HCT116 (cell line): ENCODE data around the gene COTL1. TPM values are rescaled to one million over a fixed set of nuclear protein-coding genes. Genes with fewer than 3 reads are reported as not detected.

ENCODE experiments used
- ATAC-seq: fragments of 200-7000 bp; cut with Tn5 transposase; 2 replicates; pipeline ENCODE4 v1.9.1; 2020; ENCODE audit warnings: mild to moderate bottlenecking, moderate library complexity
- BruUV-seq: library from RNA; stranded (reverse); fragments of 400-500 nt; replicated peaks from 2 replicates; lab custom pipeline; 2021; lab: Mats Ljungman, UMichigan
- CTCF ChIA-PET: fragments of 300-600 bp; sonication (Branson Sonifier 250); formaldehyde crosslinking; loops from one replicate; lab custom pipeline; 2021; ENCODE audit warnings: antibody characterized with exemption; lab: Charles Lee
- POLR2A ChIA-PET: fragments of 300-600, 350-600 bp; sonication (Branson Sonifier 250); formaldehyde crosslinking; loops from one replicate; lab custom pipeline; 2021; ENCODE audit warnings: antibody characterized with exemption; lab: Charles Lee
- RAD21 ChIA-PET, 2 experiments: fragments of 300-600 bp; sonication (Branson Sonifier 250); formaldehyde crosslinking; loops; one replicate each; lab custom pipeline; 2023; ENCODE audit warnings: low total read pairs in 2 of 2; ENCODE audit not compliant: uncharacterized antibody in 2 of 2, unreplicated experiment in 2 of 2, low non-redundant PET in 1 of 2; lab: Charles Lee
- DNase-seq: peaks from one replicate; pipeline ENCODE4 v3.0.0-alpha.2; 2010; ENCODE audit warnings: low read depth, low spot score
- H2AFZ ChIP-seq: fragments of 200-600 bp; shearing (Covaris generic), sonication (generic); 2 replicates; pipeline ENCODE4 v1.6.1; 2017; ENCODE audit warnings: low read depth, mixed run types, mixed read lengths, antibody characterized with exemption, low read length; ENCODE audit not compliant: poor library complexity, severe bottlenecking
- H3K27ac ChIP-seq: 2 replicates; pipeline ENCODE4 v1.5.1; 2012; ENCODE audit warnings: low read depth, low read length
- H3K27me3 ChIP-seq: fragments of 200-600 bp; sonication (generic); 2 replicates; pipeline ENCODE4 v1.6.1; 2016; ENCODE audit warnings: mixed run types, low read length, mixed read lengths; ENCODE audit not compliant: insufficient read depth
- H3K36me3 ChIP-seq, 2 experiments: fragments of 200-500 bp in 1 of 2; fragments of 200-600 bp in 1 of 2; sonication (Bioruptor generic) in 1 of 2; sonication (generic) in 1 of 2; 2 replicates each; pipeline versions ENCODE4 v1.5.1 to v1.6.1; 2014 to 2016; ENCODE audit warnings: low read length in 2 of 2, inconsistent platforms in 1 of 2, mixed read lengths in 1 of 2, mixed run types in 1 of 2; ENCODE audit not compliant: insufficient read depth in 2 of 2, control insufficient read depth in 1 of 2
- H3K4me1 ChIP-seq, 2 experiments: fragments of 200-600 bp in 1 of 2; sonication (generic) in 1 of 2; 2 replicates each; pipeline versions ENCODE4 v1.5.1 to v1.6.1; 2012 to 2017; ENCODE audit warnings: low read length in 2 of 2, inconsistent platforms in 1 of 2, mild to moderate bottlenecking in 1 of 2, mixed read lengths in 1 of 2, mixed run types in 1 of 2, moderate library complexity in 1 of 2; ENCODE audit not compliant: insufficient read depth in 2 of 2, control insufficient read depth in 1 of 2
- H3K4me2 ChIP-seq: fragments of 200-600 bp; sonication (generic); 2 replicates; pipeline ENCODE4 v1.6.1; 2017; ENCODE audit warnings: mixed run types, low read length, mixed read lengths
- H3K4me3 ChIP-seq, 2 experiments: fragments of 200-600 bp in 1 of 2; sonication (generic) in 1 of 2; replicated peaks in 1 of 2; 2 replicates each; pipeline ENCODE4 v1.5.1; 2011 to 2016; ENCODE audit warnings: low read length in 2 of 2, control low read depth in 1 of 2, low read depth in 1 of 2, mild to moderate bottlenecking in 1 of 2, mixed read lengths in 1 of 2, mixed run types in 1 of 2
- H3K79me2 ChIP-seq: fragments of 200-600 bp; sonication (generic); 2 replicates; pipeline ENCODE4 v1.6.1; 2017; ENCODE audit warnings: mild to moderate bottlenecking, mixed run types, low read length, moderate library complexity, mixed read lengths; ENCODE audit not compliant: insufficient read depth
- H3K9ac ChIP-seq: fragments of 200-600 bp; sonication (generic); 2 replicates; pipeline ENCODE4 v1.6.1; 2016; ENCODE audit warnings: low read length, mixed read lengths
- H3K9me2 ChIP-seq: fragments of 200-600 bp; sonication (generic), shearing (Covaris generic); 2 replicates; pipeline ENCODE4 v1.6.1; 2017; ENCODE audit warnings: mixed run types, mild to moderate bottlenecking, moderate library complexity; ENCODE audit not compliant: insufficient read depth
- H3K9me3 ChIP-seq, 2 experiments: fragments of 200-500 bp in 1 of 2; fragments of 200-600 bp in 1 of 2; sonication (Bioruptor generic) in 1 of 2; sonication (generic) in 1 of 2; 2 replicates each; pipeline ENCODE4 v1.6.1; 2014 to 2017; ENCODE audit warnings: low read length in 2 of 2, mixed read lengths in 2 of 2, inconsistent platforms in 1 of 2, low read depth in 1 of 2, mild to moderate bottlenecking in 1 of 2, mixed run types in 1 of 2, moderate library complexity in 1 of 2; ENCODE audit not compliant: control insufficient read depth in 1 of 2, insufficient read depth in 1 of 2
- H4K20me1 ChIP-seq: fragments of 200-600 bp; sonication (generic), shearing (Covaris generic); 2 replicates; pipeline ENCODE4 v1.6.1; 2017; ENCODE audit warnings: mixed run types, mild to moderate bottlenecking, moderate library complexity; ENCODE audit not compliant: insufficient read depth
- CBX3 ChIP-seq: IDR thresholded peaks from 2 replicates; pipeline ENCODE4 v1.6.1; 2012; ENCODE audit warnings: low read depth
- EGR1 ChIP-seq: IDR thresholded peaks from 2 replicates; pipeline ENCODE4 v1.6.1; 2012; ENCODE audit warnings: low read depth
- EZH2 ChIP-seq: fragments of 200-600 bp; sonication (generic); IDR thresholded peaks from 2 replicates; pipeline ENCODE4 v1.6.1; 2017; ENCODE audit warnings: antibody characterized with exemption, mixed run types
- EZH2phosphoT487 ChIP-seq: fragments of 200-600 bp; IDR thresholded peaks from 2 replicates; pipeline ENCODE4 v1.6.1; 2018; ENCODE audit warnings: antibody characterized with exemption, borderline replicate concordance
- FOSL1 ChIP-seq: IDR thresholded peaks from 2 replicates; pipeline ENCODE4 v1.6.1; 2012; ENCODE audit warnings: low read depth
- JUND ChIP-seq: IDR thresholded peaks from 2 replicates; pipeline ENCODE4 v1.6.1; 2012
- SP1 ChIP-seq: IDR thresholded peaks from 2 replicates; pipeline ENCODE4 v1.6.1; 2012; ENCODE audit warnings: low read depth
- SRF ChIP-seq: IDR thresholded peaks from 2 replicates; pipeline ENCODE4 v1.6.1; 2012; ENCODE audit warnings: low read depth
- TCF7L2 ChIP-seq: IDR thresholded peaks from 2 replicates; pipeline ENCODE4 v1.7.0; 2011; ENCODE audit warnings: borderline replicate concordance, inconsistent platforms; ENCODE audit not compliant: insufficient read depth, insufficient read length; ENCODE audit errors: extremely low read depth
- YY1 ChIP-seq: IDR thresholded peaks from 2 replicates; pipeline ENCODE4 v1.6.1; 2011; ENCODE audit warnings: low read length, low read depth, moderate library complexity, mild to moderate bottlenecking; ENCODE audit not compliant: insufficient replicate concordance; ENCODE audit errors: extremely low read depth
- ZNF274 ChIP-seq: fragments of 200-500 bp; sonication (Bioruptor generic); IDR thresholded peaks from 2 replicates; pipeline ENCODE4 v1.6.1; 2014; ENCODE audit warnings: mild to moderate bottlenecking, low read depth, low read length, inconsistent platforms
- intact Hi-C: fragments of 100-400 bp; cut with micrococcal nuclease; formaldehyde crosslinking; loops from 2 replicates; pipeline ENCODE4 v1.10.0; 2022
- total RNA-seq: library from RNA; stranded (reverse); gene quantifications from one replicate; pipeline ENCODE4 v1.2.1, GENCODE V29; 2021; ENCODE audit not compliant: unreplicated experiment
- TF ChIP-seq, protein P1 (sequence below), 3 experiments: fragments of 200-600 bp in 1 of 3; sonication (generic) in 1 of 3; IDR thresholded peaks in 2 of 3; conservative IDR thresholded peaks in 1 of 3; 2 replicates each; pipeline ENCODE4 v1.5.1; 2012 to 2017; ENCODE audit warnings: low read depth in 2 of 3, low read length in 2 of 3, antibody characterized with exemption in 1 of 3, borderline replicate concordance in 1 of 3, control low read depth in 1 of 3, mild to moderate bottlenecking in 1 of 3, mixed read lengths in 1 of 3, mixed run types in 1 of 3, moderate library complexity in 1 of 3; ENCODE audit not compliant: insufficient read depth in 1 of 3
- TF ChIP-seq, protein P2 (sequence below): IDR thresholded peaks from 2 replicates; pipeline ENCODE4 v1.6.1; 2012
- TF ChIP-seq, protein P3 (sequence below): IDR thresholded peaks from 2 replicates; pipeline ENCODE4 v1.6.1; 2012

COTL1 gene
- total RNA-seq, 1 experiment from 2014 or later: 276 TPM

DNA sequence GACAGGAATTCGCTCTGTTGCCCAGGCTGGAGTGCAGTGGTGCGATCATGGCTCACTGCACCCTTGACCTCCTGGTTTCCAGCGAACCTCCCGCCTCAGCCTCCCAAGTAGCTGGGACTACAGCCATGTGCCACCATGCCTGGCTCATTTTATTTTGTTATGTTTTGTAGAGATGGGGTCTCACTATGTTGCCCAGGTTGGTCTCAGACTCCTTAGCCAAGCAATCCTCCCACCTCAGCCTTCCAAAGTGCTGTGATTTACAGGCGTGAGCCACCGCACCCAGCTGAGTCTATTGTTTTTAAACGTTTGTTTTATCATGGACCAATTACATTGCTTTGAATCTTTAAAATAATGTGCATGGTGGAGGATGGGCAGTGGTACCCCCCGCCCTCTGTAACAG, 28.9 kb downstream of the COTL1 start:
- Histone ChIP-seq H3K4me3 (no peak overlapping the region), H3K4me1 (no peaks in the 10 kb centered on the region), H2AFZ (no peak overlapping the region), H3K9me3 (no peaks in the 10 kb centered on the region), H3K27me3 (no peaks in the 10 kb centered on the region), H3K4me2 (no peak overlapping the region), H3K27ac (no peak overlapping the region), H3K79me2 (peaks cover 53% of the 10 kb centered on the region), H3K36me3 (peaks cover 2 to 16% of the 10 kb centered on the region in 2 experiments; a peak in 1 of 4 replicates), H3K9me2 (no peaks in the 10 kb centered on the region), H3K9ac (no peak overlapping the region), H4K20me1 (peaks cover 10% of the 10 kb centered on the region; the same call in 1 of the 2 replicates)
- ChIA-PET CTCF (no interaction called here), POLR2A (no interaction called here), RAD21 (no interaction called here)
- intact Hi-C loops: no loop called here
- ATAC-seq (no peak), DNase-seq (no peak)
- TF ChIP-seq, protein P1, sequence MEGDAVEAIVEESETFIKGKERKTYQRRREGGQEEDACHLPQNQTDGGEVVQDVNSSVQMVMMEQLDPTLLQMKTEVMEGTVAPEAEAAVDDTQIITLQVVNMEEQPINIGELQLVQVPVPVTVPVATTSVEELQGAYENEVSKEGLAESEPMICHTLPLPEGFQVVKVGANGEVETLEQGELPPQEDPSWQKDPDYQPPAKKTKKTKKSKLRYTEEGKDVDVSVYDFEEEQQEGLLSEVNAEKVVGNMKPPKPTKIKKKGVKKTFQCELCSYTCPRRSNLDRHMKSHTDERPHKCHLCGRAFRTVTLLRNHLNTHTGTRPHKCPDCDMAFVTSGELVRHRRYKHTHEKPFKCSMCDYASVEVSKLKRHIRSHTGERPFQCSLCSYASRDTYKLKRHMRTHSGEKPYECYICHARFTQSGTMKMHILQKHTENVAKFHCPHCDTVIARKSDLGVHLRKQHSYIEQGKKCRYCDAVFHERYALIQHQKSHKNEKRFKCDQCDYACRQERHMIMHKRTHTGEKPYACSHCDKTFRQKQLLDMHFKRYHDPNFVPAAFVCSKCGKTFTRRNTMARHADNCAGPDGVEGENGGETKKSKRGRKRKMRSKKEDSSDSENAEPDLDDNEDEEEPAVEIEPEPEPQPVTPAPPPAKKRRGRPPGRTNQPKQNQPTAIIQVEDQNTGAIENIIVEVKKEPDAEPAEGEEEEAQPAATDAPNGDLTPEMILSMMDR (IDR thresholded peaks at IDR 0.05 in 2 of 3, conservative IDR thresholded peaks at IDR 0.05 in 1 of 3; ENCODE audit: borderline replicate concordance in 1 of 3, insufficient read depth in 1 of 3, low read depth in 2 of 3, low read length in 2 of 3): no peak
- TF ChIP-seq EGR1 (no peak), YY1 (no peak), TCF7L2 (no peak), EZH2 (no peak), CBX3 (no peak), JUND (no peak), EZH2phosphoT487 (no peak), SRF (no peak), SP1 (no peak), ZNF274 (no peak), FOSL1 (no peak)
- TF ChIP-seq, protein P2, sequence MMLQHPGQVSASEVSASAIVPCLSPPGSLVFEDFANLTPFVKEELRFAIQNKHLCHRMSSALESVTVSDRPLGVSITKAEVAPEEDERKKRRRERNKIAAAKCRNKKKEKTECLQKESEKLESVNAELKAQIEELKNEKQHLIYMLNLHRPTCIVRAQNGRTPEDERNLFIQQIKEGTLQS: no peak
- TF ChIP-seq, protein P3, sequence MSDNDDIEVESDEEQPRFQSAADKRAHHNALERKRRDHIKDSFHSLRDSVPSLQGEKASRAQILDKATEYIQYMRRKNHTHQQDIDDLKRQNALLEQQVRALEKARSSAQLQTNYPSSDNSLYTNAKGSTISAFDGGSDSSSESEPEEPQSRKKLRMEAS: no peak
- BruUV-seq: no TSS peak
